GM19099 (cell line): ENCODE measurements around the gene TNIP1.
A peak's percentile ranks its signal among the peaks of the same experiment; 100 is the strongest.

Experiments used
- POLR2A ChIP-seq: IDR thresholded peaks from 3 replicates; pipeline ENCODE4 v1.6.1; 2011; ENCODE audit warnings: low read depth; ENCODE audit not compliant: insufficient read length; ENCODE audit errors: extremely low read depth

The TNIP1 gene

GRCh38 chr5:151080613-151081430 is at the start of gene TNIP1:
TNIP1 (minus strand) TSS chr5:151081034; CDS start chr5:151065095, 15,939 bp downstream.
- peak; percentile 68 for TF ChIP-seq POLR2A

- no peak for TF ChIP-seq POLR2A
Measured at GRCh38 chr5:151130235-151130921, 49.5 kb upstream of the TNIP1 start.

- no peak for TF ChIP-seq POLR2A
Measured at GRCh38 chr5:151128817-151129216, 48.0 kb upstream of the TNIP1 start.

GRCh38 chr5:151127926-151128325 is 47.1 kb upstream of the TNIP1 start:
- no peak for TF ChIP-seq POLR2A

- no peak for TF ChIP-seq POLR2A
Measured at GRCh38 chr5:151126199-151126645, 45.4 kb upstream of the TNIP1 start.

GRCh38 chr5:151125421-151125820 is 44.6 kb upstream of the TNIP1 start:
- no peak for TF ChIP-seq POLR2A

- TF ChIP-seq POLR2A, result peak; percentile 10
Measured at GRCh38 chr5:151123897-151124751, 43.3 kb upstream of the TNIP1 start.

GRCh38 chr5:151122828-151123227 is 42.0 kb upstream of the TNIP1 start:
- no peak for TF ChIP-seq POLR2A

GRCh38 chr5:151121665-151122064 is 40.8 kb upstream of the TNIP1 start:
- no peak for TF ChIP-seq POLR2A

GRCh38 chr5:151121095-151121494 is 40.3 kb upstream of the TNIP1 start:
- TF ChIP-seq POLR2A, result no peak

GRCh38 chr5:151118913-151119575 is 38.2 kb upstream of the TNIP1 start:
- TF ChIP-seq POLR2A, result no peak

- no peak for TF ChIP-seq POLR2A
Measured at GRCh38 chr5:151115272-151115905, 34.6 kb upstream of the TNIP1 start.

- no peak for TF ChIP-seq POLR2A
Measured at GRCh38 chr5:151113651-151114050, 32.8 kb upstream of the TNIP1 start.

- TF ChIP-seq POLR2A, result no peak
Measured at GRCh38 chr5:151110992-151111391, 30.2 kb upstream of the TNIP1 start.

- TF ChIP-seq POLR2A, result no peak
Measured at GRCh38 chr5:151110122-151110681, 29.4 kb upstream of the TNIP1 start.

GRCh38 chr5:151108566-151108965 is 27.7 kb upstream of the TNIP1 start:
- no peak for TF ChIP-seq POLR2A
